HG02885 (cell line): Measurements from ENCODE around the gene ULBP3.
A peak's percentile ranks its signal among the peaks of the same experiment; 100 is the strongest.

Experiments
- ATAC-seq: cut with Tn5 transposase; IDR thresholded peaks from one replicate; pipeline ENCODE4 v1.9.1; 2021; ENCODE audit warnings: mild to moderate bottlenecking; ENCODE audit not compliant: unreplicated experiment, poor library complexity

ULBP3 gene

DNA sequence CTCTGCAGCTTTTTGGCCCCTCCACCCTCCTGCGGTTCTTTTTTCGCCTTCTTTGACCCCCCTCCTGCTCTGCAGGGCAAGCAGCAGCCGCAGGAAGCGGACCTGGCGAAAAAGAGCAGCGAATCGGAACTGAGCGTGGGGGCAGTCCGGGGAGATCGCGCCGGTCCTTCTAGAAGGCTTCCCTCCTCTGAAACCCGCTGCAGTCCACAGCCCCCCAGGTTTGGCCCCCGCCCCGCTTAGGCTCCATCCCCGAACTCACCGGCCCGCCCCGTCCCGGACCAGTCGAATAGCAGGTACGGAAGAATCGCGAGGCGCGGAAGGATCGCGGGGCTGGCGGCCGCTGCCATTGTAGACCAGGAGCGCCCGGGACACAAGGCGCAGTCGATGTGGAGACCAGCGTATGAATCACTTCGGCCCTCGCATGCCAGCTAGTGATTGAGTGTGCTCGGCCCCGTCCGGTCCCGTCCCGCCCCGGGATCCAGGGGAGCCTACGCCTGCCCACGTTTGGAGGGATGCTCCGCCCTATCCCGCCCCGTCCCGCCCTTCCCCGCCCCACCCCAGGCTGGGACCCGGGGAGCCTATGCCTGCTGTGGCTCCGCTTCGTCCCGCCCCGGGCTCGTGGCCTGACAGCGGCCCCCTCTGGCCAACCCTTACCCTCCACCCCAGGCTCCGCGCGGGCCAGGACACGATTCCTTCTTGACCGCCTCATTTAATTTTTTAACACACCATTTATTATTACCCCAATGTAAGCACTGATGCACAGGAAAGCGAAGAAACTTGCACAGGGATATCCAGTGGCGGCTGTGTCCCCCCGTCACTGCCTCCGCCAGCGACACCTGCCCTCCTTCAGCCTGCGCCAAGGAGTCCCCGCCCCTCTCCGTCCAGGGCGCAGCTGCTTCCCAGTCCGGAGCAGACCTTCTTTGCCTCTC lies at the start of gene ULBP3:
Gene ULBP3 (minus strand): TSS at position 402 of the 929 bp plus-strand sequence. CDS start 55 bp downstream, at position 347.
- ATAC-seq = peak; percentile 74

- ATAC-seq = no peak
Measured at GRCh38 chr6:150118627-150119026, 49.7 kb upstream of the ULBP3 start.

DNA sequence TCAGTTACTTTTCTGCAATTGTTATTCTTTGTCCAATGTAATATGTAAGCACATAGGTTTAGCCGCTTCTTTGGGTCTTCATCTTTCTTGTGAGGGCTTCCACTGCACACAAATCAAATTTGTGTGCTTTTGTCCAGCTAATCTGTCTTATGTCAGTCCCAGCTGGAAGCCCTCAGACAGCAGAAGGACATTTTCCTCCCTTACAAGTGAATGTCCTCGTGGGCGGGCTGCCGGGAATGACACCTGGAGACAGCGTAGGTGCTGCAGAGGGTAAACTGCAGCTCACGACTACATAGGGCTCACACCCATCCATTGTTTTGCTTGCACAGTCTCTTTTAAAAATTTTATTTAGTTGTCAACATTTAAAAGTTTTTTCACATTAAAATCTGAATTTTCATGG lies 49.3 kb upstream of the ULBP3 start:
- no peak for ATAC-seq

- ATAC-seq = no peak
Measured at GRCh38 chr6:150116200-150116800, 47.4 kb upstream of the ULBP3 start.

- ATAC-seq = no peak
Measured at GRCh38 chr6:150115769-150116168, 46.8 kb upstream of the ULBP3 start.

DNA sequence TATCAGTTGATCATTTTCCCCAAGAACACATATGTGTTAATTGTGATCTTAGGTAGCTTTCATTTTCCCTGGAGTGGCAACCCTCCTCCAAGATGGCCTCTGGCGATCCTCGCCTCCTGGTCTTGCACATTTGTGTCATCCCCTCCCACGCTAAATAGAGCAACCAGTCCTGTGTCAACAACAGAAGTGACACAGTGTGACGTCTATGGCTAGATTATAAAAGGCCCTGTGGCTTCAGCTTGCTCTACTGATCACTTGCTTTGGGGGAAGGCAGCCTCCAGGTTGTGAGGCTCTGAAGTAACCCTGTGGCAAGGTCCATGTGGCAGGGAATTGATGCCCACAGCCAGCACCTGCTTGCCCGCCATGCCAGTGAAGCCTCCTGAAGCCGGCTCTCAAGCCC lies 43.3 kb upstream of the ULBP3 start:
- no peak for ATAC-seq

DNA sequence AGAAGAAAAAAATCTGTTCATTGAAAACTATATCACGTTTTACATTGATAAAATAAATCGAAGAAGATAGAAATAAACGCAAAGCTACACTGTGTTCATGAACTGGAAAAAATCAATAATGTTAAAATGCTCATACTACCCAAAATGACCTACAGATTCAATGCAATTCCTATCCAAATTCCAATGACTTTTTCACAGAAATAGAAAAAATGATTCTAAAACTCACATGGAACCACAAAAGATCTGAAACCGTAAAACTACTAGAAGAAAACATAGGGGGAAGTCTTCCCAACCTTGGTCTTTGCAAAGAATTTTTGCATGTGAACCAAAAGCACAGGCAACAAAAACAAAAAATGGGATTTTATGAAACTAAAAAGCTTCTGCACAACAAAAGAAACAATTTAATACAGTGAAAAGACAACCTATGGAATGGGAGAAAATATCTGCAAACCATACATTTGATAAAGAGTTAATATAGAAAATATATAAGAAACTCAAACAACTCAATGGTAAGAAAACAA lies 33.9 kb upstream of the ULBP3 start:
- ATAC-seq = no peak

DNA sequence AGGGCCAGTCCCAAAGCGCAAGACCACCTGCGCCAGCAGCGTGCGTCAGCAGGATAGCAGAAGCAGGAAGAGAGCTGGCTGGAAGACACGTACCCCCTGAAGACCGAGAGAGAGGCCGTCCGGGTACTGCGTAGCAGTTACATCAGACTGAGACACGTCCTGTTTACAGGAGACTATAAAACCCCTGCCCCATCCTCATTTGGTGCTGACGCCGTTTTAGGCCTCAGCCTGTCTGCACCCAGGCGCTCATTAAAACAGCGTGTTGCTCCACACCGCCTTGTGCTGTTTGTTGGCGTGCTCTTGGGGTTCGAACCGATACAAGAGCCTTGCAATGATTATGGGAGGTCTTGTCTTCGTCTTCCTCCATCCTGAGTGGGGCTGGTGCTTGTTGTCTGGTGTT lies 31.8 kb upstream of the ULBP3 start:
- ATAC-seq = no peak

DNA sequence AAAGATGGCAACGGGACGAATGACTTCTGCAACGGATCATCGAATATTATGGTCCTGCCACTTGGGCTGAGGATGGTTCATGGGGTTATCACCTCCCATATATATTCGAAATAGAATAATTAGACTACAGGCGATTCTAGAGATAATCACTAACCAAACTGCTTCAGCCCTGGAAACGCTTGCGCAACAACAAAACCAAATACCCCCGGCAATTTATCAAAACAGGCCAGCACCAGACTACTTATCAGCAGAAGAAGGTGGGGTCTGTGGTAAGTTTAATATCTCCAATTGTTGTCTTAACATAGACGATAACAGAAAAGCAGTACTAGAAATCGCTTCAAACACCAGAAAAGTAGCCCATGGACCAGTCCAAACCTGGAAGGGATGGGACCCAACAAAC lies 31.0 kb upstream of the ULBP3 start:
- no peak for ATAC-seq

DNA sequence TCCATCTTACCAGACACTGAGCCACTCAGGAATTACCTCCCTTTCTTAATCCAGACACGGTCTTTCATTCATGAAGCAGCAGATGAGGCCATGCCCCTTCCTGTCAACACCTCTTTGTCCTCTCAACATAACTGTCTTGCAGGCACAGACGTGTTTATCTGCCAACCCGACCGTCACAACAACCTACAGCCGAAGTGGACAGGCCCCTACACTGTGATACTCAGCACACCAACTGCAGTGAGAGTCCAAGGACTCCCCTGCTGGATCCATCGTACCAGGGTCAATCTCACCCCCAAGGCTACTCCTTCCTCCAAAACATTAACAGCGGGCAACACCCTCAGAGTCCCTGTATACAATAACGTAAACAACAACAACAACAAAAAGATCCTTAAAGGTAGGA lies 30.6 kb upstream of the ULBP3 start:
- no peak for ATAC-seq

GRCh38 chr6:150098155-150098554 lies 29.2 kb upstream of the ULBP3 start:
- ATAC-seq = no peak

DNA sequence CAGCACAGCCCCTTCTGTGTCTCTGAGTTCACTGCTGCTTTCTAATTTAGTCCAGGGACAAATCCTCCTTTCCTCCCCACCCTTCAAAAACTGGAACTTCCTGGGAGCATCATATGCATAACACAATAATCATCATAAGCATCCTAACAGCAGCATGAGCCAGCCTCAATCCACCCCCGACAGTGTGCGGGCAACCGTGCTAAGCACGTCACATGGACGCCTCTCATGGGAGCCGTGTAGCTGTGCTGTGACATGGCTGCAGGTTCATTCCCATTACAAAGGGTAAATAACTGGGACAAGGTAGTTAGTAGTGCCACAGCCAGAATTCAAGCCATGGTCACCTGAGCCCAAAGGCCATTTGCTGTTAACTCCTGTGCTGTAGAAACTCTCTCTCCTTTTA lies 24.5 kb upstream of the ULBP3 start:
- ATAC-seq = no peak

DNA sequence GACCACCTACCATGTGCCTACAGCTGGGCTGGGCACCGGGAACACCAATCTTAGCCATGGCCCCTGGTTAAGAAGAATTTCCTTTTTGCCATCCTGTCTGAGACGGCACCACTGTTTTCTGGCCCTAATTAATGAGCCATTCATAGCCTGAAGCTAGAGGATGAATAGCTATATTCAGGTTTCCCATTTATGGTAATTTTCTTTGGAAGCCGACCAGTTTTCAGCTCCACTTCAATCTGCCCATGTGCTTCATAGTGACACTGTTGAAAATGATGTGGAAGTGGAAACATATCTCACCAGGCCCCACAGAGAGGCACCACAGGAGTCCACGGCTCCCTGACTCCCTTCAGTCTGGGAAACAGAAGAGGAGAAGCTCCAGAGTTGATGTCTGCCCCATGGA lies 22.6 kb upstream of the ULBP3 start:
- ATAC-seq = no peak

GRCh38 chr6:150090328-150090727 lies 21.4 kb upstream of the ULBP3 start:
- ATAC-seq = no peak

DNA sequence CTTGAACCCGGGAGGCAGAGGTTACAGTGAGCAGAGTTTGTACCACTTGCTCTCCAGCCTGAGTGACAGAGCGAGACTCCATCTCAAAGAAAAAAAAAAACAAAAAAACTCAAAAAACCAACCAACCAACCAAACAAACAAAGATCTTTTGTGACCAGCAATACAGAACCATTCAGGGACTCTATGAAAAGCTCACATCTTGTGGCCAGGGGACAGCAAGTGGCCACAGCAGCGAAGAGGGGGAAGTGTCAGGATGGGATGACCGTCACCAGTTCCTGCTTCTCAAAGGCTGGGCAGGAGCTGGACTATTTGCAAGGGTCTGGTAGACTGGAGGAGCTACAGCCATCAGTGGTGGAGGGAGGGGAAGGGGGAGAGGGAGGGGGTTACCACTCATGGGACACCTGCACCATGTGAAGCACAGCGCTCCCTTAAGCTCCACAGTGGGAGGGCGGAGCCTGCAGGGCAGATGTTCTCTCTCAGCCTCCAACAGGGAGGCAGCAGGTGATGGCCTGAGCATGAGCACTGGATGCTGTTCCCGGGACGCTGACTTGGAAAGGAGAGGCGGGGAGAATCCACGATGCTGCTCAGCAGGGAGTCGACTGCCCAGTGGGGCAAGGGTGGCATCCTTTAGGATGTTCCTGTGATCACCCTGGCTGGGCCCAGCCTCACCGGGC lies 19.7 kb upstream of the ULBP3 start:
- no peak for ATAC-seq

- ATAC-seq = no peak
Measured at GRCh38 chr6:150087336-150087735, 18.4 kb upstream of the ULBP3 start.

- ATAC-seq = no peak
Measured at GRCh38 chr6:150086026-150086425, 17.1 kb upstream of the ULBP3 start.

DNA sequence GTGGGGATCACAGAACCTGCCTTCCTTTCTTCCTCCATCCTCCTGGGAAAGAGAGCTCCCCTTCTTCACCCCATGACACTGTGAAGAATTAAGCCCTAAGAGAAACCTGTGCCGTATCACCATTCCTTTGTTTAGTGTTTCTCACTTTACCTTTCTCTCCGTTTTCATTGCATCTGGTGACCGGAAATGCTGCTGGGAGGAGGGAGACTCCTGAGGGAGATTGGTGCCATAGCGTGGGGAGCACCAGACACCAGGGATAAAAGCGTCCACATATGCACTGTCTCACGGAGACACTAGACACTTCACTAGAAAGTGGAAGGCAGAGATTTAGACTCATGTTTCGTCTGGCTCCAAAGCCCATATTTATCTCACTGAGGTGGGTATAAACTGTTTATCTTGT lies 15.5 kb upstream of the ULBP3 start:
- no peak for ATAC-seq

DNA sequence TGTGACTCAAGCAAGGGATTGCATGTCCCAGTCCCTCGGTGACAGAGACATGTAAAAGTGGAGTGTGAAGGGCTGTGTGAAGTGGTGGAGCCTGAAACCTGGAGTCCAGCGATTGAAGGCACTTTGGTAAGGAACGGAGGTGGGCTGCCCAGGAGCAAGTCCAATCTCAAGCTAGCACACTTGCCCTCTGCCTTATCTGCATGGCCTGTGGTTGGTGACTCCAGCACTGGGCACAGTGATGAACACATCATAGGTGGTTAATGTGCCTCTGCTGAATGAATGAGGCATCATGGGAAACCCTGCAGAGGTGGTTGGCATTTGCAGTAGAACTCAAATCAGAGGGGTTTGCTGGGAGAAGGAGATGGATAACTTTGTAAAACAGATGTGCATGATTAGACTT lies 14.9 kb upstream of the ULBP3 start:
- ATAC-seq = no peak

GRCh38 chr6:150081702-150082101 lies 12.8 kb upstream of the ULBP3 start:
- no peak for ATAC-seq

- no peak for ATAC-seq
Measured at GRCh38 chr6:150079604-150080003, 10.7 kb upstream of the ULBP3 start.
